ENCODE data around the gene MCM7. TPM values are rescaled to one million over a fixed set of nuclear protein-coding genes. Genes with fewer than 3 reads are reported as not detected.

MCM7 gene
- polyA plus RNA-seq, 1 of the 3 experiments (the other 2 are of a cell fraction), result 241 TPM

GRCh38 chr7:100087055-100087750, 14.0 kb downstream of the MCM7 start:
- Histone ChIP-seq H3K27ac (ENCODE audit: low read depth in 2 of 2, low read length in 1 of 2) (peak overlapping the region; percentile 84 to 98; a peak in 3 of 4 replicates), H3K4me1 (ENCODE audit: control insufficient read depth in 1 of 2, insufficient read depth in 2 of 2, low read depth in 1 of 2, low read length in 1 of 2) (peaks cover 13 to 33% of the 10 kb centered on the region in 2 experiments; a peak in 3 of 4 replicates), H2AFZ (ENCODE audit: low read depth) (peak overlapping the region; percentile 7; the same call in 1 of the 2 replicates), H3K4me3 (ENCODE audit: low read depth in 2 of 2, low read length in 1 of 2) (peak overlapping the region in 1 of 2 experiments; percentile 15; a peak in 1 of 4 replicates), H3K27me3 (ENCODE audit: insufficient read depth) (no peaks in the 10 kb centered on the region), H3K9me3 (no peaks in the 10 kb centered on the region), H3K36me3 (replicated peaks in 1 of 2; ENCODE audit: control insufficient read depth in 1 of 2, insufficient read depth in 2 of 2, low read length in 1 of 2) (peaks cover 18 to 20% of the 10 kb centered on the region in 2 experiments), H3K9me2 (no peaks in the 10 kb centered on the region), H3K79me2 (ENCODE audit: insufficient read depth) (peaks cover 41% of the 10 kb centered on the region), H3F3A (replicated peaks; ENCODE audit: insufficient read depth) (peaks cover 56% of the 10 kb centered on the region), H3K4me2 (peak overlapping the region; percentile 93), H4K20me1 (ENCODE audit: insufficient read depth) (no peaks in the 10 kb centered on the region), H3K9ac (peak overlapping the region; percentile 62)
- peak; percentile 50 for DNase-seq
- 59% methylated on average over 10 of the region's 10 CpGs for WGBS (ENCODE audit: low lambda C conversion rate)
- ChIA-PET CTCF (interaction anchor here (1.5 to 8.5 kb wide), 2 partner anchors 44 to 94 kb away, joined by 5 to 59 read pairs; no protein-coding TSS in a partner anchor), POLR2A (interaction anchor here (7.5 kb wide), 1 partner anchor 14 kb away, joined by 98 read pairs; the partner anchor contains the start of genes AP4M1 and MCM7)
- TF ChIP-seq CHD2 (IDR thresholded peaks at IDR 0.05; ENCODE audit: low read length, partially characterized antibody), result peak; percentile 42
- peak; percentile 94 for TF ChIP-seq FOSL2 (IDR thresholded peaks at IDR 0.05; ENCODE audit: borderline replicate concordance, low read depth)
- peak; percentile 96 for TF ChIP-seq POLR2AphosphoS5 (IDR thresholded peaks at IDR 0.05; ENCODE audit: low read depth, low read length)
- TF ChIP-seq USF1 (IDR thresholded peaks at IDR 0.05; ENCODE audit: borderline replicate concordance, low read depth), result 0 out of 2 replicates have a peak, but pooled peaks have one; percentile 25
- TF ChIP-seq TAF1 (IDR thresholded peaks at IDR 0.05; ENCODE audit: borderline replicate concordance, low read depth, low read length), result peak; percentile 60
- peak; percentile 69 for TF ChIP-seq GABPA (IDR thresholded peaks at IDR 0.05; ENCODE audit: low read depth)
- TF ChIP-seq YY1 (IDR thresholded peaks at IDR 0.05; ENCODE audit: low read depth), result 0 out of 2 replicates have a peak, but pooled peaks have one; percentile 45
- peak; percentile 82 for TF ChIP-seq MAX (IDR thresholded peaks at IDR 0.05; ENCODE audit: low read depth)
- TF ChIP-seq MEF2A (IDR thresholded peaks at IDR 0.05; ENCODE audit: borderline replicate concordance, low read depth), result no peak; the same call in 1 of the 2 replicates
- peak; percentile 97 for TF ChIP-seq JUND (IDR thresholded peaks at IDR 0.05)
- peak; percentile 76; the same call in 1 of the 2 replicates for TF ChIP-seq RXRA (IDR thresholded peaks at IDR 0.05; ENCODE audit: borderline replicate concordance, low read depth)
- no peak for TF ChIP-seq FOXJ3 (CRISPR knock-in tag; IDR thresholded peaks at IDR 0.05)
- no peak for TF ChIP-seq IRF3 (IDR thresholded peaks at IDR 0.05; ENCODE audit: low read depth, low read length)
- no peak for TF ChIP-seq NRF1 (IDR thresholded peaks at IDR 0.05; ENCODE audit: low read depth, low read length)
- peak; percentile 98 for TF ChIP-seq TEAD4 (IDR thresholded peaks at IDR 0.05; ENCODE audit: borderline replicate concordance, insufficient read depth)
- TF ChIP-seq TCF12 (IDR thresholded peaks at IDR 0.05), result peak; percentile 100
- peak; percentile 70 for TF ChIP-seq RCOR1 (IDR thresholded peaks at IDR 0.05; ENCODE audit: low read length)
- TF ChIP-seq USF2 (IDR thresholded peaks at IDR 0.05; ENCODE audit: borderline replicate concordance, low read depth, low read length), result no peak
- no peak for TF ChIP-seq RAD21 (IDR thresholded peaks at IDR 0.05; ENCODE audit: low read length)
- TF ChIP-seq SMC3 (IDR thresholded peaks at IDR 0.05; ENCODE audit: low read depth, low read length), result no peak
- no peak for TF ChIP-seq EZH2phosphoT487 (IDR thresholded peaks at IDR 0.05; ENCODE audit: borderline replicate concordance, low read depth)
- TF ChIP-seq NFIC (IDR thresholded peaks at IDR 0.05; ENCODE audit: borderline replicate concordance), result peak; percentile 93
- TF ChIP-seq PBX3 (IDR thresholded peaks at IDR 0.05), result peak; percentile 96
- TF ChIP-seq MXI1 (IDR thresholded peaks at IDR 0.05; ENCODE audit: low read depth, low read length), result no peak
- TF ChIP-seq EP300 (IDR thresholded peaks at IDR 0.05; ENCODE audit: borderline replicate concordance in 1 of 2, low read depth in 1 of 2, low read length in 1 of 2), result peak; percentile 64 to 97
- TF ChIP-seq CTCF (IDR thresholded peaks at IDR 0.05), result 0 out of 2 replicates have a peak, but pooled peaks have one; percentile 1
- peak; percentile 94 for TF ChIP-seq FOXM1 (IDR thresholded peaks at IDR 0.05; ENCODE audit: low read depth)

All from SK-N-SH (cell line).